ENCODE measurements around the gene BECN2.

GRCh38 chr1:241985787-241986186 lies 28.2 kb downstream of the BECN2 start:
- TF ChIP-seq BHLHE40 (IDR thresholded peaks at IDR 0.05; ENCODE audit: low read length): no peak
- TF ChIP-seq EP300 (IDR thresholded peaks at IDR 0.05; ENCODE audit: low read depth in 2 of 2, low read length in 2 of 2): no peak
- no peak for TF ChIP-seq EP300 (CRISPR knock-in tag; IDR thresholded peaks at IDR 0.05; ENCODE audit: borderline replicate concordance)
- TF ChIP-seq CBX1 (IDR thresholded peaks at IDR 0.05; ENCODE audit: low read depth): no peak

Measured in HepG2 (cell line).